ENCODE results near the gene AOX1.

GRCh38 chr2:200567932-200568331 is 17.9 kb upstream of the AOX1 start:
- TF ChIP-seq CTCF (IDR thresholded peaks at IDR 0.05) (no peak), ZFX (IDR thresholded peaks at IDR 0.05; ENCODE audit: borderline replicate concordance) (no peak)
